Measurements from ENCODE around the gene DDX6.

DNA sequence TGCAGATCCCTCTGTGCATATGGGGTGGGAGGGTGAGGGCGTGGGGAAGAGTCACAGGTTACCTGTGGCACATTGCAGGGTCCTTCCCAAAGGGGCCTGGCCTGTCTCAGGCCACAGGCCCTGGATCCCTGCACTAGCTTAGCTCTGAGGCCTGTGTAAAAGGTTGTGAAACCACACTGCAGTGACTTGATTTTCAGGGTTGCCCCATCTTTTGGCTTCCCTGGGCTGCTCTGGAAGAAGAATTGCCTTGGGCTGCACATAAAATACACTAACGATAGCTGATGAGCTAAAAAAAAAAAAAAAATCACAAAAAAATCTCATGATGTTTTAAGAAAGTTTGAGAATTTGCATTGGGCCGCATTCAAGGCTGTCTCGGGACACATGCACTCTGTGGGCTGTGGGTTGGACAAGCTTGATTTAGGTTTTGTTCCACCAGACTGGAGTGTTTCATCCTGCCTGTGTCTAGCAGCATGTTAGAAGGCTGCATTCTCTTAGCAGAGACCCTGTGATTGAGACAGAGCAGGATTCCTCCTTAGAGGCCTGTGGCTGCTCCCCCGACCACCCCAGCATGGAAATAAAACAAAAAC, 75.6 kb downstream of the DDX6 start:
- TF ChIP-seq, protein P1, sequence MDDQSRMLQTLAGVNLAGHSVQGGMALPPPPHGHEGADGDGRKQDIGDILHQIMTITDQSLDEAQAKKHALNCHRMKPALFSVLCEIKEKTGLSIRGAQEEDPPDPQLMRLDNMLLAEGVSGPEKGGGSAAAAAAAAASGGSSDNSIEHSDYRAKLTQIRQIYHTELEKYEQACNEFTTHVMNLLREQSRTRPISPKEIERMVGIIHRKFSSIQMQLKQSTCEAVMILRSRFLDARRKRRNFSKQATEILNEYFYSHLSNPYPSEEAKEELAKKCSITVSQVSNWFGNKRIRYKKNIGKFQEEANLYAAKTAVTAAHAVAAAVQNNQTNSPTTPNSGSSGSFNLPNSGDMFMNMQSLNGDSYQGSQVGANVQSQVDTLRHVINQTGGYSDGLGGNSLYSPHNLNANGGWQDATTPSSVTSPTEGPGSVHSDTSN (IDR thresholded peaks at IDR 0.05) = no peak
- TF ChIP-seq, protein P2, sequence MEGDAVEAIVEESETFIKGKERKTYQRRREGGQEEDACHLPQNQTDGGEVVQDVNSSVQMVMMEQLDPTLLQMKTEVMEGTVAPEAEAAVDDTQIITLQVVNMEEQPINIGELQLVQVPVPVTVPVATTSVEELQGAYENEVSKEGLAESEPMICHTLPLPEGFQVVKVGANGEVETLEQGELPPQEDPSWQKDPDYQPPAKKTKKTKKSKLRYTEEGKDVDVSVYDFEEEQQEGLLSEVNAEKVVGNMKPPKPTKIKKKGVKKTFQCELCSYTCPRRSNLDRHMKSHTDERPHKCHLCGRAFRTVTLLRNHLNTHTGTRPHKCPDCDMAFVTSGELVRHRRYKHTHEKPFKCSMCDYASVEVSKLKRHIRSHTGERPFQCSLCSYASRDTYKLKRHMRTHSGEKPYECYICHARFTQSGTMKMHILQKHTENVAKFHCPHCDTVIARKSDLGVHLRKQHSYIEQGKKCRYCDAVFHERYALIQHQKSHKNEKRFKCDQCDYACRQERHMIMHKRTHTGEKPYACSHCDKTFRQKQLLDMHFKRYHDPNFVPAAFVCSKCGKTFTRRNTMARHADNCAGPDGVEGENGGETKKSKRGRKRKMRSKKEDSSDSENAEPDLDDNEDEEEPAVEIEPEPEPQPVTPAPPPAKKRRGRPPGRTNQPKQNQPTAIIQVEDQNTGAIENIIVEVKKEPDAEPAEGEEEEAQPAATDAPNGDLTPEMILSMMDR (IDR thresholded peaks at IDR 0.05) = no peak
- TF ChIP-seq RAD21 (conservative IDR thresholded peaks at IDR 0.05 in 1 of 2, IDR thresholded peaks at IDR 0.05 in 1 of 2) (no peak), HDAC2 (IDR thresholded peaks at IDR 0.05) (no peak), FOSL2 (IDR thresholded peaks at IDR 0.05) (no peak), FOSL2 (CRISPR knock-in tag; IDR thresholded peaks at IDR 0.05) (no peak), CBX8 (IDR thresholded peaks at IDR 0.05) (no peak)
- TF ChIP-seq, protein P3, sequence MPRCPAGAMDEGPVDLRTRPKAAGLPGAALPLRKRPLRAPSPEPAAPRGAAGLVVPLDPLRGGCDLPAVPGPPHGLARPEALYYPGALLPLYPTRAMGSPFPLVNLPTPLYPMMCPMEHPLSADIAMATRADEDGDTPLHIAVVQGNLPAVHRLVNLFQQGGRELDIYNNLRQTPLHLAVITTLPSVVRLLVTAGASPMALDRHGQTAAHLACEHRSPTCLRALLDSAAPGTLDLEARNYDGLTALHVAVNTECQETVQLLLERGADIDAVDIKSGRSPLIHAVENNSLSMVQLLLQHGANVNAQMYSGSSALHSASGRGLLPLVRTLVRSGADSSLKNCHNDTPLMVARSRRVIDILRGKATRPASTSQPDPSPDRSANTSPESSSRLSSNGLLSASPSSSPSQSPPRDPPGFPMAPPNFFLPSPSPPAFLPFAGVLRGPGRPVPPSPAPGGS (IDR thresholded peaks at IDR 0.05) = no peak
- TF ChIP-seq, protein P4, sequence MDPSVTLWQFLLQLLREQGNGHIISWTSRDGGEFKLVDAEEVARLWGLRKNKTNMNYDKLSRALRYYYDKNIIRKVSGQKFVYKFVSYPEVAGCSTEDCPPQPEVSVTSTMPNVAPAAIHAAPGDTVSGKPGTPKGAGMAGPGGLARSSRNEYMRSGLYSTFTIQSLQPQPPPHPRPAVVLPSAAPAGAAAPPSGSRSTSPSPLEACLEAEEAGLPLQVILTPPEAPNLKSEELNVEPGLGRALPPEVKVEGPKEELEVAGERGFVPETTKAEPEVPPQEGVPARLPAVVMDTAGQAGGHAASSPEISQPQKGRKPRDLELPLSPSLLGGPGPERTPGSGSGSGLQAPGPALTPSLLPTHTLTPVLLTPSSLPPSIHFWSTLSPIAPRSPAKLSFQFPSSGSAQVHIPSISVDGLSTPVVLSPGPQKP (IDR thresholded peaks at IDR 0.05; ENCODE audit: low read depth, low read length) = no peak
